ENCODE measurements around the gene JAKMIP1. TPM values are rescaled to one million over a fixed set of nuclear protein-coding genes. Genes with fewer than 3 reads are reported as not detected.
"Not testable (repeated sequence)": the region's sequence is repeated elsewhere in the genome, so short reads cannot be mapped to it uniquely, and the experiment has no call there.

JAKMIP1 gene
- total RNA-seq, 2 donors from 2014 or later = 0.14 TPM

DNA sequence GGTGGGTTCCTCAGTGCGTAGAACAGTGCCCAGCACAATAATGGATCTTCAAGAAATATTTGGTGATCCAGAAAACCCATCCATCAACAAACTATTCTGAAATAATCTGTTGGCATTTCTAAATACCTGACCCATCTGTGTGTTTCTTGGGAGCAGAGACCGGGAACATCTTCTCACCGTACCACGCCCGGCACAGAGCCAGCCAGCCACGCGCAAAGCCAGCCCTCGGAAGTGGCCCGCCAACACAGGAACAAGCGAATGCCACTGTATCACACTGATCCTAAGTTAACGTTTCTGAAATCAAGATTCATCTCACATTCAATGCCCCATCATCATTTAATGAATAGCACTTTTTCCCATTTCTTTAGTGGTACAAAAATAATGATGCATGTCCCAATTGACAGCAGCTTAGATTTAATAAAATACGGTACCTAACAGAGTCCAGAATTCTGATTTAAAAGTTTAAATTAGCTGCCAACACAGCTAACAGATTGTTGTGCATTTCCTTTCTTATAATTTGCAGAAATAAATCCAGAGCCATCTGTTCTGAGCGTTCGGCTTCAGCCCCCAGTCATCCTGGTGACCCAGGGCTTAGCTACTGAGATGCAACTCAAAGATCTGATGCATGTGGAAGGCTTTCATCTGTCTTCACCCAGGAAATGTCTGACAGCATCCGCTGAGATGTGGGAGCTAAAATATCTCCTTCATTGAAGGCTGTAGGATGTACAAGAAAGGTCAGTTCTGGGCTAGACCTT, 44.2 kb downstream of the JAKMIP1 start:
- DNase-seq (ENCODE audit: low spot score) = peak; percentile 36
- intact Hi-C loops (cut with DNase I) = no loop called here

GRCh38 chr4:6154875-6155274, 45.5 kb downstream of the JAKMIP1 start:
- DNase-seq (ENCODE audit: low spot score) = peak; percentile 52
- intact Hi-C loops (cut with DNase I) = no loop called here

DNA sequence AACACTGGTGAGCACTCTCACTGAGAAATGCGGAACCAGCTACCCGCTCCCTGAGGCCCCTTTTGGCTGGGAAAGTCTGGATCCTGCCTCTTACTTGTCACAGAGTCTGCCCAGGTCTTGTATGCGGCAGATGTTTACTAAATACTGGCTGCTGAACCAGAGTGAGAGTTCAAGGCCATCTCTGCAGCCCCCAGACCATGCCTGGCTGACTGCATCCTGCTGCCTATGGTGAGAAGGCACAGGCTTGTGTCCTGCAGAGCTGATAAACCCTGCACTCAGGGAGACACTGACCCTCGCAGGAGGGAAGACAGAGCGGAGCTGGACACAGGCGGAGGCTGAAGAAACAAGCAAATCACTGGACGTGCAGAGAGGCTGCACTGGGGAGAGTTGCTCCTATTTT, 46.5 kb downstream of the JAKMIP1 start:
- DNase-seq (ENCODE audit: low spot score) = peak; percentile 45
- intact Hi-C loops (cut with DNase I) = no loop called here

DNA sequence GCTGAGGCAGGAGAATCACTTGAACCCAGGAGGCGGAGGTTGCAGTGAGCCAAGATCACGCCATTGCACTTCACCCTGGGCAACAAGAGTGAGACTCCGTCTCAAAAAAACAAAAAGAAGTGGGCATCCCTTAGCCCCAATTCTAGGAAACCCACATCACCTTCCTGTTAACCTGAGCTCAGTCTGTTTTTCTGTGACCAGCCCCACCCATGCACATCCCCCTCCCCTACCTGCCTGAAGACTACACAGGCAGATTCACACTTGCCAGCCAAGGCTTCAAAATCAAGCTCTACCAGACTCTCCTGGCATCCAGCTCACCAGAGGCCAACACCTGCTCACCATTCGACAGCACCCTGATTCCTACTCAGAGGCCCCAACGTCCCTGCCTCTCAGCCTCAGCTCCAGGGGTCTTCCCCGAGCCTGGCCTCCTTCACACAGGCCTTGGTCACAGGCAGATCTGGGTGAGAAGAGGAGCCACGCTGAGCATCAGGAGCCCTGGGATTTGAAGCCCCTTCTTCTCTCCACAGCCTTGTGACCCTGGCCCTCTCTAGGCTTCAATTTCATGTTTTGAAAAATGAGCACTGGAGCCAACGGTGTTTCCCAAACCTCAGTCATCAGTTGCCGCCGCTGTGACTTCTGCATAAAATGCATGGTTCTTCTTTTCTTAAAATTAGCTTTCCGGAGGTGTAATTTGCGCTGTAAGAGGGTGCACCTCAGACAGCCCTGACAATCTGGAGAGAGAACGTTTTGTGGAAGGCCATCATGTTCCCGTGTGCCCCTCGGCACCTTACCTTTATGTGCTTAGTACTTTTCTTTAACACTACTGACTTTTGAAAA, 47.3 kb downstream of the JAKMIP1 start:
- peak; percentile 64 for DNase-seq (ENCODE audit: low spot score)
- intact Hi-C loops (cut with DNase I) = no loop called here

DNA sequence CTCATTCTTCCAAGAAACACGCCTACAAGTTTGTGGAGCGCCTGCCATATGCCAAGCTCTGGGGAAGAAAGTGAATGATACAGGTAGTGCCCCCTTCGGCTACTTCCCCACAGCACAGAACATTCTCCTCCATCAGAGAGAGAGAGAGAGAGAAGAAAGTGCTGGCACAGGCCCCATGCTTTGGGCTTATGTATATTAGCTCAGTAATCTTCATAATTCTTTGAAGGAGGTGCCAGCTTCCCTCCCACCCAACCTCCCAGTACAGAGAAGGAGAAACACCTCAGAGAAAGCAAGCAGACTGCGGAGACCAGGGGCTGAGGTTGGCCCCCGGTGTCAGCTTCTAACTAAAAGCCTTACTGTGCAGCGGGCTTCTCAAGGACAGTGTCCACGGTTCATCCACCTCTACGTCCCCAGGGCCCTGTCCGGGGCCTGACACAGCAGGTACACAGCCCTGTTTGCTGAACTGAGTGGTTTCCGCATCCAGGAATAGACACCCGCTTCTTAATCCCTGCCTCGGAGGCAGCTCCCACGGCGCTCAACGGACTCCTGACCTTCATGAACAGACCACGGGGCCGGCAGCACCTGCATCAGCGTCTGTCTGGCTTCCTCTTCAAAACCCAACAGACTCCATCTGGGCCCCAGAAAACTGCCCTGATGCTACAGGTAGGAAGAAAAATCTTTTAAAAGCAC, 50.2 kb downstream of the JAKMIP1 start:
- intact Hi-C loops (cut with DNase I) = no loop called here
- peak; percentile 69 for DNase-seq (ENCODE audit: low spot score)

GRCh38 chr4:6148506-6149205, 51.7 kb downstream of the JAKMIP1 start:
- intact Hi-C loops (cut with DNase I) = no loop called here
- peak; percentile 45 for DNase-seq (ENCODE audit: low spot score)

- intact Hi-C loops (cut with DNase I) = no loop called here
Observed at GRCh38 chr4:6147441-6147840, 52.9 kb downstream of the JAKMIP1 start.

DNA sequence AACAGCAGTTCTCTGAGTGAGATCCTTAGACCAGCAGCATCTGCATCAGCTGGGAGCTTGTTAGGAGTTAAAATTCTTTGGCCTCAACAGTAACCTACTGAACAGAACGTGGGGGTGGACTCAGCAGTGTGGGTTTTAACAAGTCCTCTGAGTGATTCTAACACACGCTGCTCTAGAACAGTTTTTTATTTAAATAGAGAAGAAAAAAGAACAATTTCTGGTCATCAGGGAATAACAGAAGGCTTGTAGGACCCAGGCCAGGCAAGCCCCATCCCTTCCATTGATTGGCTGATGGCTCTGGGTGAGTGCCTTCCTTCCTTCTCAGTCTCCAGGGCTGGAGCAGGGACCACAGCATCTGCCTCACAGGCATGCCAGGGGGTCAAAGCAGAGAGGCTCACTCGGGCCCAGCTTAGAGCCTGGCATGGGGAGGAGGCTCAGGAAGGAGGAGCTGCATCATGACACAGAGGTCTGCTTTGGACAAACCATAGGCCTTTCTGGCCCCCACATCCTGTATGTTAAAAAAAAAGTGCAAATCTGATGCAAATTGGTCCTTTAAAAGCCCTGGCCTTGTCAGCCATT, 56.7 kb downstream of the JAKMIP1 start:
- intact Hi-C loops (cut with DNase I) = no loop called here
- peak; percentile 50 for DNase-seq (ENCODE audit: low spot score)

More at GRCh38 chr4:6147441-6147840, 52.9 kb downstream of the JAKMIP1 start:
- DNase-seq (ENCODE audit: low spot score) = peak; percentile 75

- peak; percentile 70 for DNase-seq (ENCODE audit: low spot score)
Observed at GRCh38 chr4:6142935-6143602, 57.3 kb downstream of the JAKMIP1 start.

GRCh38 chr4:6142511-6142910, 57.8 kb downstream of the JAKMIP1 start:
- intact Hi-C loops (cut with DNase I) = no loop called here
- DNase-seq (ENCODE audit: low spot score) = peak; percentile 53

More at GRCh38 chr4:6142935-6143602, 57.3 kb downstream of the JAKMIP1 start:
- intact Hi-C loops (cut with DNase I) = no loop called here

- intact Hi-C loops (cut with DNase I) = no loop called here
- peak; percentile 68 for DNase-seq (ENCODE audit: low spot score)
Observed at GRCh38 chr4:6141554-6141953, 58.8 kb downstream of the JAKMIP1 start.

- intact Hi-C loops (cut with DNase I) = not testable (repeated sequence)
- peak; percentile 56 for DNase-seq (ENCODE audit: low spot score)
Observed at GRCh38 chr4:6141021-6141420, 59.3 kb downstream of the JAKMIP1 start.

GRCh38 chr4:6137747-6138135, 62.6 kb downstream of the JAKMIP1 start:
- DNase-seq (ENCODE audit: low spot score) = peak; percentile 54
- intact Hi-C loops (cut with DNase I) = no loop called here

GRCh38 chr4:6137027-6137746, 63.2 kb downstream of the JAKMIP1 start:
- intact Hi-C loops (cut with DNase I) = no loop called here
- DNase-seq (ENCODE audit: low spot score) = peak; percentile 66

GRCh38 chr4:6134612-6135220, 65.6 kb downstream of the JAKMIP1 start:
- intact Hi-C loops (cut with DNase I) = no loop called here
- DNase-seq (ENCODE audit: low spot score) = peak; percentile 72

DNA sequence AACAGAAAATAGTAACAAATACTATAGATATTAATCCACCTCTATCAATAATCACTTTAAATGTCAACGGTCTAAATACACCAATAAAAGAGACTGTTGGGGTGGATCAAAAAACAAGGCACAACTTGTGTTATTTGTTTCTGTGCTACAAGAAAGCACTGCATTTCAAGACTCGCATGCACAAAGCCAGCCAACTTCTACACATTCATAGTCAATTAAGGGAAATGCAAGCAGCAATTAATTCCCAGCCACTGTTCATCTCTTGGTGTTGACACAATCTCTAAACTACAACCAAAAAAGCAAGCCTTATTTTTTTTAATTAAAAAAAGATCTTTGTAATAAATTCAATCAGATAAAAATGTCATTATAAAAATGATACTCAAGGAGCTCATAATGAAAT, 67.6 kb downstream of the JAKMIP1 start:
- no peak for DNase-seq (ENCODE audit: low spot score)
- intact Hi-C loops (cut with DNase I) = no loop called here

- DNase-seq (ENCODE audit: low spot score) = peak; percentile 47
- intact Hi-C loops (cut with DNase I) = no loop called here
Observed at GRCh38 chr4:6128221-6128850, 72.0 kb downstream of the JAKMIP1 start.

Data from posterior vena cava (tissue), 2 donors.